NB4 (cell line): ENCODE data around the gene EIF6.
A peak's percentile ranks its signal among the peaks of the same experiment; 100 is the strongest.

Experiments used
- DNase-seq: peaks from one replicate; pipeline ENCODE4 v3.0.0; 2010; ENCODE audit warnings: low read depth
- H3K4me3 ChIP-seq: one replicate; pipeline ENCODE4 v1.5.1; 2011; ENCODE audit warnings: mild to moderate bottlenecking, low read depth, low read length, moderate library complexity
- MAX ChIP-seq: IDR thresholded peaks from 2 replicates; pipeline ENCODE4 v1.6.1; 2011; ENCODE audit warnings: low read depth, low read length
- MYC ChIP-seq: IDR thresholded peaks from 2 replicates; pipeline ENCODE4 v1.6.1; 2011; ENCODE audit warnings: low read depth, low read length
- POLR2A ChIP-seq: IDR thresholded peaks from 2 replicates; pipeline ENCODE4 v1.6.1; 2011; ENCODE audit warnings: mild to moderate bottlenecking; ENCODE audit not compliant: insufficient read length; ENCODE audit errors: extremely low read depth
- TF ChIP-seq, protein P1 (sequence below): IDR thresholded peaks from one replicate; pipeline ENCODE4 v1.5.1; 2012; ENCODE audit warnings: low read depth, low read length

The EIF6 gene

DNA sequence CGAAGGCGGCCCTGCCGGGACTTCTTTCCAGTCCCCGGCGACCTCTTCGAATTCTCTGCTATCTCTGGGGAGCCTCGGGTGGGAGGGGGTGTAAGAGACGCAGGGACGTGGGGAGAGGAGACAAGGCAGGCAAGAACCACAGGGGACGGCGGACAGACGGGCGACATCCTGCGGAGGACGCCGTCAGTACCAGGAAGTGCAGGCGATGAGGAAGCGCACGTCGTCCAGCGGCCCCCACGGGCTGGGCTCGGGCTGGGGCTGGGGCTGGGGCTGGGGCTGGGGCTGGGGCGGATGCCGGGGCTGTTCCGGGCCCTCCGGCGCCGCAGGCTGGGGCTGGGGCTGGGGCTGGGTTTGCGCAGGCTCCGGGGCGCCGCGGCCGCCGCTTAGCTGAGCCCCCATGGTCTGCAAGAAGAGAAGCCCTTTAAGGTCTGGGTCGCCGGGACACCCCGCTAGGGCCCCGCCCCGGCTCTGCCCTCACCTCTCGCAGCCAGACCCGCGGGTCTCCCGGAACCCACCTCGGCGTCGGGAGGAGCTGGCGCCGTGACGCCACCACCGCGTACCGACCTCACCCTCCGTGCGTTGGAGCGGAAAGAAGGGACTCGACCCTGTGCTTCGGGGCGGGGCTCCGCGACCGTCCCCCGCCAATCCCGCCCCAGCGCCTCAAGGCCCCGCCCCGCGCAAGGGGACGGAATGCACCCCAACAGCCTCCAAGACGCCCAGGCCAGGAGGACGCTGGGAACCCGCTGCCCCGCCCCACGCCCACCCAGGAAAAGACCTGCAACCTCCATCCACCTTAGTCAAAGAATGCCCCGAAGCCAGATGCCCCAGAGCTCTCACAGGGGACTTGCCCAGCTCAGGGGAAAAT lies 6.8 kb downstream of the EIF6 start, which contains the start of gene MMP24OS:
MMP24OS (minus strand) TSS at position 592 of the 865 bp plus-strand sequence; CDS start at position 399, 193 bp downstream.
- DNase-seq, result peak; percentile 97
- peak; percentile 90 for TF ChIP-seq POLR2A
- TF ChIP-seq MYC, result peak; percentile 53; the same call in 1 of the 2 replicates
- peak; percentile 53 for TF ChIP-seq MAX
- TF ChIP-seq, protein P1, sequence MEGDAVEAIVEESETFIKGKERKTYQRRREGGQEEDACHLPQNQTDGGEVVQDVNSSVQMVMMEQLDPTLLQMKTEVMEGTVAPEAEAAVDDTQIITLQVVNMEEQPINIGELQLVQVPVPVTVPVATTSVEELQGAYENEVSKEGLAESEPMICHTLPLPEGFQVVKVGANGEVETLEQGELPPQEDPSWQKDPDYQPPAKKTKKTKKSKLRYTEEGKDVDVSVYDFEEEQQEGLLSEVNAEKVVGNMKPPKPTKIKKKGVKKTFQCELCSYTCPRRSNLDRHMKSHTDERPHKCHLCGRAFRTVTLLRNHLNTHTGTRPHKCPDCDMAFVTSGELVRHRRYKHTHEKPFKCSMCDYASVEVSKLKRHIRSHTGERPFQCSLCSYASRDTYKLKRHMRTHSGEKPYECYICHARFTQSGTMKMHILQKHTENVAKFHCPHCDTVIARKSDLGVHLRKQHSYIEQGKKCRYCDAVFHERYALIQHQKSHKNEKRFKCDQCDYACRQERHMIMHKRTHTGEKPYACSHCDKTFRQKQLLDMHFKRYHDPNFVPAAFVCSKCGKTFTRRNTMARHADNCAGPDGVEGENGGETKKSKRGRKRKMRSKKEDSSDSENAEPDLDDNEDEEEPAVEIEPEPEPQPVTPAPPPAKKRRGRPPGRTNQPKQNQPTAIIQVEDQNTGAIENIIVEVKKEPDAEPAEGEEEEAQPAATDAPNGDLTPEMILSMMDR, result peak; percentile 17
- H3K4me3 ChIP-seq, result peak within 1 kb of the TSS; percentile 89

GRCh38 chr20:35277127-35277526 lies 7.4 kb downstream of the EIF6 start:
- peak overlapping the region; percentile 89 for H3K4me3 ChIP-seq
- DNase-seq, result no peak
- TF ChIP-seq MAX (no peak), POLR2A (no peak), MYC (no peak)
- TF ChIP-seq, protein P1, result no peak

DNA sequence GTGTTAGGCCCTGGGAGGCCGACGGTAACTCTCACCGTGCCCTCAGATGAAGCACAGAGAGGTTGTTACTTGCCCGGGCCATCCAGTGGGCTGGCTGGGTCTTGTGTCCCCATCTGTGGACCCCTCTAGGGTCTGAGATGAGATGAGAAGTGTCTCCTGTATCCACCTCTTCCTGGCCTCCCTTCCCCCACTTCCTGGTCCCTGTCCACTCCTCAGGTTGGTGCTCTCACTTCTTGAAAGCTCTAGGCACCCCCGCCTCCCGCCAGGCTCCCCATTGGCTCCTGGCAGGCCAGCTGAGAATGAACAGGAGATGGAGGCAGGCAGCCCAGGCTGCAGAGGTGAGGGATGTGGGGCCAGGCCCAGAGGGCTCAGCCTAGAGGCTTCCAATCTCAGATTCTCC lies 8.2 kb downstream of the EIF6 start:
- TF ChIP-seq MAX (no peak), POLR2A (no peak), MYC (no peak)
- TF ChIP-seq, protein P1, result no peak
- no peak for DNase-seq
- H3K4me3 ChIP-seq, result peak overlapping the region; percentile 89

DNA sequence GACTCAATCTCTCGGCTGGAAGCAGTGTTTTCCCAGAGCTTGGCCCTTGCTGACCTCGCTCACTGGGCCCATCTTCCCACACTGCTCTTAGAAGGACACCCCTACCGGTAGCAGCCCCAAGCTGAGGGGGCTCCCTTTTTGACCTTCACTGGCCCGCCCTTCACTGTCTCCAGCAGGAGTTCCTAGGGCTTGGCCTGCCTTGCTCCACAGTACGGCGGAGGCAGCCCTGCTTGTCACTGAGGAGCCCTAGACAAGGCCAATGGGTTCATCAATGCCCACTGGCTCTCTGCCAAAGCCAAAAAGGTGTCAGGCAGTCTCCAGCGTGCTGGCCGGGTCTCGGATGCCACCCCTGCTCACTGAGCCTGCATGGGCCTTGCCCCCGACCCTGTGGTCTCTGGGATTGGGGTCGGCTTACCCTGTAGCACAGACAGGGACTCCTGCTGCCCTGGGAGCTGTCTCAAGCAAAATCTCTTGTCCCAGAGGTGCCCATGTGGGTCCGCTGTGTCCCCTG lies 8.8 kb downstream of the EIF6 start:
- no peak overlapping the region for H3K4me3 ChIP-seq
- TF ChIP-seq, protein P1, result no peak
- no peak for TF ChIP-seq POLR2A
- TF ChIP-seq MYC, result no peak
- no peak for TF ChIP-seq MAX
- DNase-seq, result no peak

- no peak overlapping the region for H3K4me3 ChIP-seq
- TF ChIP-seq POLR2A (no peak), MYC (no peak), MAX (no peak)
- TF ChIP-seq, protein P1, result no peak
- no peak for DNase-seq
These were observed 10.1 kb downstream of the EIF6 start for GRCh38 chr20:35274172-35275092.
